HCT116 (cell line): ENCODE results near the gene DEFB131A. TPM values are rescaled to one million over a fixed set of nuclear protein-coding genes. Genes with fewer than 3 reads are reported as not detected.
"Not testable (repeated sequence)": the region's sequence is repeated elsewhere in the genome, so short reads cannot be mapped to it uniquely, and the experiment has no call there.

Experiments used
- ATAC-seq: fragments of 200-7000 bp; cut with Tn5 transposase; 2 replicates; pipeline ENCODE4 v1.9.1; 2020; ENCODE audit warnings: mild to moderate bottlenecking, moderate library complexity
- BruUV-seq: library from RNA; stranded (reverse); fragments of 400-500 nt; replicated peaks from 2 replicates; lab custom pipeline; 2021; lab: Mats Ljungman, UMichigan
- CTCF ChIA-PET: fragments of 300-600 bp; sonication (Branson Sonifier 250); formaldehyde crosslinking; loops from one replicate; lab custom pipeline; 2021; ENCODE audit warnings: antibody characterized with exemption; lab: Charles Lee
- POLR2A ChIA-PET: fragments of 300-600, 350-600 bp; sonication (Branson Sonifier 250); formaldehyde crosslinking; loops from one replicate; lab custom pipeline; 2021; ENCODE audit warnings: antibody characterized with exemption; lab: Charles Lee
- RAD21 ChIA-PET, 2 experiments: fragments of 300-600 bp; sonication (Branson Sonifier 250); formaldehyde crosslinking; loops; one replicate each; lab custom pipeline; 2023; ENCODE audit warnings: low total read pairs in 2 of 2; ENCODE audit not compliant: uncharacterized antibody in 2 of 2, unreplicated experiment in 2 of 2, low non-redundant PET in 1 of 2; lab: Charles Lee
- DNase-seq: peaks from one replicate; pipeline ENCODE4 v3.0.0-alpha.2; 2010; ENCODE audit warnings: low read depth, low spot score
- H2AFZ ChIP-seq: fragments of 200-600 bp; shearing (Covaris generic), sonication (generic); 2 replicates; pipeline ENCODE4 v1.6.1; 2017; ENCODE audit warnings: low read depth, mixed run types, mixed read lengths, antibody characterized with exemption, low read length; ENCODE audit not compliant: poor library complexity, severe bottlenecking
- H3K27ac ChIP-seq: 2 replicates; pipeline ENCODE4 v1.5.1; 2012; ENCODE audit warnings: low read depth, low read length
- H3K27me3 ChIP-seq: fragments of 200-600 bp; sonication (generic); 2 replicates; pipeline ENCODE4 v1.6.1; 2016; ENCODE audit warnings: mixed run types, low read length, mixed read lengths; ENCODE audit not compliant: insufficient read depth
- H3K36me3 ChIP-seq, 2 experiments: fragments of 200-500 bp in 1 of 2; fragments of 200-600 bp in 1 of 2; sonication (Bioruptor generic) in 1 of 2; sonication (generic) in 1 of 2; 2 replicates each; pipeline versions ENCODE4 v1.5.1 to v1.6.1; 2014 to 2016; ENCODE audit warnings: low read length in 2 of 2, inconsistent platforms in 1 of 2, mixed read lengths in 1 of 2, mixed run types in 1 of 2; ENCODE audit not compliant: insufficient read depth in 2 of 2, control insufficient read depth in 1 of 2
- H3K4me1 ChIP-seq, 2 experiments: fragments of 200-600 bp in 1 of 2; sonication (generic) in 1 of 2; 2 replicates each; pipeline versions ENCODE4 v1.5.1 to v1.6.1; 2012 to 2017; ENCODE audit warnings: low read length in 2 of 2, inconsistent platforms in 1 of 2, mild to moderate bottlenecking in 1 of 2, mixed read lengths in 1 of 2, mixed run types in 1 of 2, moderate library complexity in 1 of 2; ENCODE audit not compliant: insufficient read depth in 2 of 2, control insufficient read depth in 1 of 2
- H3K4me2 ChIP-seq: fragments of 200-600 bp; sonication (generic); 2 replicates; pipeline ENCODE4 v1.6.1; 2017; ENCODE audit warnings: mixed run types, low read length, mixed read lengths
- H3K4me3 ChIP-seq, 2 experiments: fragments of 200-600 bp in 1 of 2; sonication (generic) in 1 of 2; replicated peaks in 1 of 2; 2 replicates each; pipeline ENCODE4 v1.5.1; 2011 to 2016; ENCODE audit warnings: low read length in 2 of 2, control low read depth in 1 of 2, low read depth in 1 of 2, mild to moderate bottlenecking in 1 of 2, mixed read lengths in 1 of 2, mixed run types in 1 of 2
- H3K79me2 ChIP-seq: fragments of 200-600 bp; sonication (generic); 2 replicates; pipeline ENCODE4 v1.6.1; 2017; ENCODE audit warnings: mild to moderate bottlenecking, mixed run types, low read length, moderate library complexity, mixed read lengths; ENCODE audit not compliant: insufficient read depth
- H3K9ac ChIP-seq: fragments of 200-600 bp; sonication (generic); 2 replicates; pipeline ENCODE4 v1.6.1; 2016; ENCODE audit warnings: low read length, mixed read lengths
- H3K9me2 ChIP-seq: fragments of 200-600 bp; sonication (generic), shearing (Covaris generic); 2 replicates; pipeline ENCODE4 v1.6.1; 2017; ENCODE audit warnings: mixed run types, mild to moderate bottlenecking, moderate library complexity; ENCODE audit not compliant: insufficient read depth
- H3K9me3 ChIP-seq, 2 experiments: fragments of 200-500 bp in 1 of 2; fragments of 200-600 bp in 1 of 2; sonication (Bioruptor generic) in 1 of 2; sonication (generic) in 1 of 2; 2 replicates each; pipeline ENCODE4 v1.6.1; 2014 to 2017; ENCODE audit warnings: low read length in 2 of 2, mixed read lengths in 2 of 2, inconsistent platforms in 1 of 2, low read depth in 1 of 2, mild to moderate bottlenecking in 1 of 2, mixed run types in 1 of 2, moderate library complexity in 1 of 2; ENCODE audit not compliant: control insufficient read depth in 1 of 2, insufficient read depth in 1 of 2
- H4K20me1 ChIP-seq: fragments of 200-600 bp; sonication (generic), shearing (Covaris generic); 2 replicates; pipeline ENCODE4 v1.6.1; 2017; ENCODE audit warnings: mixed run types, mild to moderate bottlenecking, moderate library complexity; ENCODE audit not compliant: insufficient read depth
- CBX3 ChIP-seq: IDR thresholded peaks from 2 replicates; pipeline ENCODE4 v1.6.1; 2012; ENCODE audit warnings: low read depth
- EGR1 ChIP-seq: IDR thresholded peaks from 2 replicates; pipeline ENCODE4 v1.6.1; 2012; ENCODE audit warnings: low read depth
- EZH2 ChIP-seq: fragments of 200-600 bp; sonication (generic); IDR thresholded peaks from 2 replicates; pipeline ENCODE4 v1.6.1; 2017; ENCODE audit warnings: antibody characterized with exemption, mixed run types
- EZH2phosphoT487 ChIP-seq: fragments of 200-600 bp; IDR thresholded peaks from 2 replicates; pipeline ENCODE4 v1.6.1; 2018; ENCODE audit warnings: antibody characterized with exemption, borderline replicate concordance
- JUND ChIP-seq: IDR thresholded peaks from 2 replicates; pipeline ENCODE4 v1.6.1; 2012
- POLR2AphosphoS5 ChIP-seq: IDR thresholded peaks from 2 replicates; pipeline ENCODE4 v1.6.1; 2011; ENCODE audit warnings: mild to moderate bottlenecking, low read depth, low read length, moderate library complexity
- REST ChIP-seq: IDR thresholded peaks from 2 replicates; pipeline ENCODE4 v1.6.1; 2012; ENCODE audit warnings: low read depth
- SP1 ChIP-seq: IDR thresholded peaks from 2 replicates; pipeline ENCODE4 v1.6.1; 2012; ENCODE audit warnings: low read depth
- SRF ChIP-seq: IDR thresholded peaks from 2 replicates; pipeline ENCODE4 v1.6.1; 2012; ENCODE audit warnings: low read depth
- ZBTB33 ChIP-seq: IDR thresholded peaks from 2 replicates; pipeline ENCODE4 v1.6.1; 2011; ENCODE audit warnings: mild to moderate bottlenecking, low read length, moderate library complexity; ENCODE audit not compliant: insufficient replicate concordance; ENCODE audit errors: extremely low read depth
- ZFX ChIP-seq: fragments of 450-650 bp; IDR thresholded peaks from 2 replicates; pipeline ENCODE4 v1.6.1; 2017
- ZNF274 ChIP-seq: fragments of 200-500 bp; sonication (Bioruptor generic); IDR thresholded peaks from 2 replicates; pipeline ENCODE4 v1.6.1; 2014; ENCODE audit warnings: mild to moderate bottlenecking, low read depth, low read length, inconsistent platforms
- intact Hi-C: fragments of 100-400 bp; cut with micrococcal nuclease; formaldehyde crosslinking; loops from 2 replicates; pipeline ENCODE4 v1.10.0; 2022
- total RNA-seq: library from RNA; stranded (reverse); gene quantifications from one replicate; pipeline ENCODE4 v1.2.1, GENCODE V29; 2021; ENCODE audit not compliant: unreplicated experiment

DEFB131A gene
- total RNA-seq, 1 experiment from 2014 or later = not detected

GRCh38 chr4:9409793-9410192, 34.4 kb upstream of the DEFB131A start:
- Histone ChIP-seq H3K4me2 (no peak overlapping the region), H3K36me3 (no peaks in the 10 kb centered on the region), H3K4me3 (no peak overlapping the region), H2AFZ (no peak overlapping the region), H3K79me2 (no peaks in the 10 kb centered on the region), H3K9me2 (no peaks in the 10 kb centered on the region), H3K9me3 (no peaks in the 10 kb centered on the region), H4K20me1 (no peaks in the 10 kb centered on the region), H3K9ac (no peak overlapping the region), H3K4me1 (no peaks in the 10 kb centered on the region), H3K27ac (no peak overlapping the region)
- ATAC-seq = no peak
- intact Hi-C loops = no loop called here
- ChIA-PET RAD21 (no interaction called here), POLR2A (no interaction called here), CTCF (no interaction called here)
- no peak for TF ChIP-seq JUND
- no peak for TF ChIP-seq SP1
- TF ChIP-seq EZH2 = no peak
- no peak for TF ChIP-seq REST
- no peak for TF ChIP-seq POLR2AphosphoS5
- TF ChIP-seq ZBTB33 = no peak
- TF ChIP-seq ZFX = no peak
- TF ChIP-seq ZNF274 = no peak
- TF ChIP-seq CBX3 = no peak
- no peak for TF ChIP-seq SRF
- TF ChIP-seq EGR1 = no peak
- no peak for TF ChIP-seq EZH2phosphoT487
- TF ChIP-seq, all 23 proteins: peak for 0
- no TSS peak for BruUV-seq
- no peak for DNase-seq
- H3K27me3 ChIP-seq = no peaks in the 10 kb centered on the region

GRCh38 chr4:9421884-9422455, 22.2 kb upstream of the DEFB131A start:
- POLR2A ChIA-PET, H3K36me3 ChIP-seq: not testable (repeated sequence)

More at GRCh38 chr4:9421884-9422455, 22.2 kb upstream of the DEFB131A start:
- H3K27me3 ChIP-seq, ATAC-seq, intact Hi-C loops, H3K4me1 ChIP-seq, BruUV-seq, H3K9me3 ChIP-seq, H4K20me1 ChIP-seq, DNase-seq, H3K4me3 ChIP-seq, RAD21 ChIA-PET, H3K9me2 ChIP-seq, H3K27ac ChIP-seq, H2AFZ ChIP-seq, H3K79me2 ChIP-seq, CTCF ChIA-PET, H3K4me2 ChIP-seq, H3K9ac ChIP-seq: not testable (repeated sequence)
